ENCODE data around the gene UNC13A.

UNC13A gene

GRCh38 chr19:17647071-17648020, 40.8 kb downstream of the UNC13A start:
- Histone ChIP-seq H3K4me3 (ENCODE audit: low read depth in 1 of 2, low read length in 1 of 2) (no peak overlapping the region), H3K27me3 (no peaks in the 10 kb centered on the region), H3K36me3 (no peaks in the 10 kb centered on the region), H3K27ac (no peak overlapping the region), H3K4me1 (ENCODE audit: control insufficient read depth in 1 of 2, insufficient read depth in 1 of 2, low read depth in 1 of 2, low read length in 1 of 2) (no peaks in the 10 kb centered on the region), H3K9me3 (no peaks in the 10 kb centered on the region)
- TF ChIP-seq, protein P1, sequence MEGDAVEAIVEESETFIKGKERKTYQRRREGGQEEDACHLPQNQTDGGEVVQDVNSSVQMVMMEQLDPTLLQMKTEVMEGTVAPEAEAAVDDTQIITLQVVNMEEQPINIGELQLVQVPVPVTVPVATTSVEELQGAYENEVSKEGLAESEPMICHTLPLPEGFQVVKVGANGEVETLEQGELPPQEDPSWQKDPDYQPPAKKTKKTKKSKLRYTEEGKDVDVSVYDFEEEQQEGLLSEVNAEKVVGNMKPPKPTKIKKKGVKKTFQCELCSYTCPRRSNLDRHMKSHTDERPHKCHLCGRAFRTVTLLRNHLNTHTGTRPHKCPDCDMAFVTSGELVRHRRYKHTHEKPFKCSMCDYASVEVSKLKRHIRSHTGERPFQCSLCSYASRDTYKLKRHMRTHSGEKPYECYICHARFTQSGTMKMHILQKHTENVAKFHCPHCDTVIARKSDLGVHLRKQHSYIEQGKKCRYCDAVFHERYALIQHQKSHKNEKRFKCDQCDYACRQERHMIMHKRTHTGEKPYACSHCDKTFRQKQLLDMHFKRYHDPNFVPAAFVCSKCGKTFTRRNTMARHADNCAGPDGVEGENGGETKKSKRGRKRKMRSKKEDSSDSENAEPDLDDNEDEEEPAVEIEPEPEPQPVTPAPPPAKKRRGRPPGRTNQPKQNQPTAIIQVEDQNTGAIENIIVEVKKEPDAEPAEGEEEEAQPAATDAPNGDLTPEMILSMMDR (IDR thresholded peaks at IDR 0.05), result no peak

- no peak overlapping the region for H3K4me3 ChIP-seq (ENCODE audit: low read depth in 1 of 2, low read length in 1 of 2)
- H3K27me3 ChIP-seq, result no peaks in the 10 kb centered on the region
- H3K4me1 ChIP-seq (ENCODE audit: control insufficient read depth in 1 of 2, insufficient read depth in 1 of 2, low read depth in 1 of 2, low read length in 1 of 2), result no peaks in the 10 kb centered on the region
- no peaks in the 10 kb centered on the region for H3K9me3 ChIP-seq
- H3K36me3 ChIP-seq, result no peaks in the 10 kb centered on the region
- no peak overlapping the region for H3K27ac ChIP-seq
- TF ChIP-seq, protein P1 (IDR thresholded peaks at IDR 0.05), result no peak
Observed at GRCh38 chr19:17646441-17646840, 41.7 kb downstream of the UNC13A start.

DNA sequence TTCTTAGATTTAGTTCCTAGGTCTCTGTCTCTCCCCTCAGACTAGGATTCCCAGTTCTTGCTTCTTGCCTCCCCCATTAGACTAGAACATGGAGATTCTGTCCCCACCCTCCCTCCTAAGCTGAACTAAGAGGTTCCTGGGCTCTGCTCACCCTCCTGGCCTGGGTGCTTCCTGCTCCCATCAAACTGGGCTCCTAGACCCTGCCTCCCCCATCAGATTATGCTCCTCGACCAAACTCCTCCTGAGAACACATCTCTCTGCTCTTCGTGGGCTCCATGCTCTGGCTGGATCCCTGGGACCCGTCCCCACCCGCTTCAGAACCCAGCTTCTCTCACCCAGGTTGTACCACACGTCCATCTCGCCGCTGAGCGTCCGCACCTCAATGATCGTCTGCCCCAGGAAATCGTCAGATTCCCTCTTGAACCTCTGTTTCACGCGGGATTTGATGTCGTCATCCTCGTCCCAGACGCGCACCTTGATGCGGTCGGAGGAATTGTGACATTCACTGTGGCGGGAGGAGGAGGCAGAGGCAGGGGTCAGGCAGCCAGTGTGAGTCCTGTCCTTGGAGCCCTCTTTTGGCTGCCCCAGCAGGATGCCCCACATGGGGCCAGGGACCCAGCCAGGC, 42.7 kb downstream of the UNC13A start:
- H3K27me3 ChIP-seq, result no peaks in the 10 kb centered on the region
- H3K4me3 ChIP-seq (ENCODE audit: low read depth in 1 of 2, low read length in 1 of 2), result no peak overlapping the region
- H3K27ac ChIP-seq, result no peak overlapping the region
- TF ChIP-seq, protein P1 (IDR thresholded peaks at IDR 0.05), result no peak
- H3K9me3 ChIP-seq, result no peaks in the 10 kb centered on the region
- no peaks in the 10 kb centered on the region for H3K36me3 ChIP-seq
- no peaks in the 10 kb centered on the region for H3K4me1 ChIP-seq (ENCODE audit: control insufficient read depth in 1 of 2, insufficient read depth in 1 of 2, low read depth in 1 of 2, low read length in 1 of 2)

GRCh38 chr19:17642656-17643055, 45.5 kb downstream of the UNC13A start:
- H3K36me3 ChIP-seq, result no peaks in the 10 kb centered on the region
- TF ChIP-seq, protein P1 (IDR thresholded peaks at IDR 0.05), result no peak
- no peaks in the 10 kb centered on the region for H3K9me3 ChIP-seq

GRCh38 chr19:17641846-17642245, 46.3 kb downstream of the UNC13A start:
- no peak overlapping the region for H3K27ac ChIP-seq

More at GRCh38 chr19:17642656-17643055, 45.5 kb downstream of the UNC13A start:
- no peak overlapping the region for H3K27ac ChIP-seq
- peaks cover 10% of the 10 kb centered on the region for H3K27me3 ChIP-seq
- no peaks in the 10 kb centered on the region for H3K4me1 ChIP-seq (ENCODE audit: control insufficient read depth in 1 of 2, insufficient read depth in 1 of 2, low read depth in 1 of 2, low read length in 1 of 2)
- H3K4me3 ChIP-seq (ENCODE audit: low read depth in 1 of 2, low read length in 1 of 2), result no peak overlapping the region

More at GRCh38 chr19:17641846-17642245, 46.3 kb downstream of the UNC13A start:
- H3K4me1 ChIP-seq (ENCODE audit: control insufficient read depth in 1 of 2, insufficient read depth in 1 of 2, low read depth in 1 of 2, low read length in 1 of 2), result no peaks in the 10 kb centered on the region
- H3K27me3 ChIP-seq, result peaks cover 10% of the 10 kb centered on the region
- TF ChIP-seq, protein P1 (IDR thresholded peaks at IDR 0.05), result no peak
- no peaks in the 10 kb centered on the region for H3K9me3 ChIP-seq
- no peaks in the 10 kb centered on the region for H3K36me3 ChIP-seq
- H3K4me3 ChIP-seq (ENCODE audit: low read depth in 1 of 2, low read length in 1 of 2), result no peak overlapping the region
